NCI-H187 (cell line): Measurements from ENCODE around the gene CGREF1.
A peak's percentile ranks its signal among the peaks of the same experiment; 100 is the strongest.

Experiments
- DNase-seq, 2 experiments: peaks; one replicate each; lab custom pipeline; 2025; lab: John Stamatoyannopoulos, UW

Gene CGREF1

GRCh38 chr2:27074738-27075565 lies 44.0 kb downstream of the CGREF1 start:
- no peak for DNase-seq

GRCh38 chr2:27073782-27074181 lies 45.1 kb downstream of the CGREF1 start:
- DNase-seq = no peak

- no peak for DNase-seq
Observed at GRCh38 chr2:27072920-27073319, 46.0 kb downstream of the CGREF1 start.

GRCh38 chr2:27071990-27072830 lies 46.7 kb downstream of the CGREF1 start:
- no peak for DNase-seq

GRCh38 chr2:27071277-27071989 lies 47.5 kb downstream of the CGREF1 start, which contains the start of gene OST4:
Gene OST4 (minus strand): TSS chr2:27071654.
- peak; percentile 86 to 95 for DNase-seq

- DNase-seq = no peak
Observed at GRCh38 chr2:27070653-27071276, 48.2 kb downstream of the CGREF1 start.

- no peak for DNase-seq
Observed at GRCh38 chr2:27069961-27070618, 48.8 kb downstream of the CGREF1 start.

- no peak for DNase-seq
Observed at GRCh38 chr2:27069436-27069835, 49.5 kb downstream of the CGREF1 start.

- no peak for DNase-seq
Observed at GRCh38 chr2:27067385-27067784, 51.5 kb downstream of the CGREF1 start.

- no peak for DNase-seq
Observed at GRCh38 chr2:27065128-27065527, 53.8 kb downstream of the CGREF1 start.

GRCh38 chr2:27060323-27060722 lies 58.6 kb downstream of the CGREF1 start:
- peak in 1 of 2 experiments; percentile 29 for DNase-seq

GRCh38 chr2:27059141-27059820 lies 59.6 kb downstream of the CGREF1 start:
- no peak for DNase-seq

- no peak for DNase-seq
Observed at GRCh38 chr2:27058210-27058609, 60.7 kb downstream of the CGREF1 start.

GRCh38 chr2:27057184-27057583 lies 61.7 kb downstream of the CGREF1 start:
- no peak for DNase-seq

- no peak for DNase-seq
Observed at GRCh38 chr2:27054721-27055120, 64.2 kb downstream of the CGREF1 start.

- no peak for DNase-seq
Observed at GRCh38 chr2:27053776-27054175, 65.2 kb downstream of the CGREF1 start.

GRCh38 chr2:27053321-27053720 lies 65.6 kb downstream of the CGREF1 start:
- DNase-seq = no peak

- no peak for DNase-seq
Observed at GRCh38 chr2:27051902-27052645, 66.9 kb downstream of the CGREF1 start.

- DNase-seq = peak; percentile 89 to 95
Observed at GRCh38 chr2:27050996-27051901, 67.7 kb downstream of the CGREF1 start, which contains the start of gene AGBL5. Gene AGBL5 (plus strand): TSS chr2:27051668. CDS start chr2:27052959, 1,291 bp downstream.
